ENCODE measurements around the gene RAP2C.
A peak's percentile ranks its signal among the peaks of the same experiment; 100 is the strongest.

DNA sequence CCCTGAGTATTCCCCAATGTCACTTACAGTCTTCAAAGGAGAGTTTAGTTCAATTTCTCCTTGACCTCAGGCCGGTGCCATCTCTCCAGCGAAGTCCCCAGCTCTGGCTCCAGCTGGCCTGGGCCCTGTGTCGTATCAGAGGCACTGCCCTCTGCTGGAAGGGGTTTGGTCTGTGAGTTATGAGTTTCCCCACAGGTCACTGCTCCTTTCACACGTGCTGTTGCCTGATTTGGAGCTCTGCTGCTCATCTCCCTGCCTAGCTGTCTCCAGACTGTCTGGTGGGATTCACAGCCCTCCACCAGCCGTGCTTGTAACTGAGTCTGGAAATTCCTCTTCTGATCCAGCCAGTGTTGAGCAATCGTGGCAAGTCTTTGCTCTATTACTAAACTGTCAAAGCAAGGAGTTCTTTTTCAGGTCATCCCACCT, at the start of gene RAP2C:
- TF ChIP-seq, protein P1, sequence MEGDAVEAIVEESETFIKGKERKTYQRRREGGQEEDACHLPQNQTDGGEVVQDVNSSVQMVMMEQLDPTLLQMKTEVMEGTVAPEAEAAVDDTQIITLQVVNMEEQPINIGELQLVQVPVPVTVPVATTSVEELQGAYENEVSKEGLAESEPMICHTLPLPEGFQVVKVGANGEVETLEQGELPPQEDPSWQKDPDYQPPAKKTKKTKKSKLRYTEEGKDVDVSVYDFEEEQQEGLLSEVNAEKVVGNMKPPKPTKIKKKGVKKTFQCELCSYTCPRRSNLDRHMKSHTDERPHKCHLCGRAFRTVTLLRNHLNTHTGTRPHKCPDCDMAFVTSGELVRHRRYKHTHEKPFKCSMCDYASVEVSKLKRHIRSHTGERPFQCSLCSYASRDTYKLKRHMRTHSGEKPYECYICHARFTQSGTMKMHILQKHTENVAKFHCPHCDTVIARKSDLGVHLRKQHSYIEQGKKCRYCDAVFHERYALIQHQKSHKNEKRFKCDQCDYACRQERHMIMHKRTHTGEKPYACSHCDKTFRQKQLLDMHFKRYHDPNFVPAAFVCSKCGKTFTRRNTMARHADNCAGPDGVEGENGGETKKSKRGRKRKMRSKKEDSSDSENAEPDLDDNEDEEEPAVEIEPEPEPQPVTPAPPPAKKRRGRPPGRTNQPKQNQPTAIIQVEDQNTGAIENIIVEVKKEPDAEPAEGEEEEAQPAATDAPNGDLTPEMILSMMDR (IDR thresholded peaks at IDR 0.05; ENCODE audit: low read depth, low read length, poor library complexity, severe bottlenecking): peak; percentile 65
- no peak for TF ChIP-seq EZH2phosphoT487 (IDR thresholded peaks at IDR 0.05; ENCODE audit: borderline replicate concordance, low read length)

Data from DOHH2 (cell line).